ENCODE results near the gene EIF4G3. TPM values are rescaled to one million over a fixed set of nuclear protein-coding genes. Genes with fewer than 3 reads are reported as not detected.

EIF4G3 gene
- total RNA-seq, 1 experiment from 2014 or later: 72.0 TPM

DNA sequence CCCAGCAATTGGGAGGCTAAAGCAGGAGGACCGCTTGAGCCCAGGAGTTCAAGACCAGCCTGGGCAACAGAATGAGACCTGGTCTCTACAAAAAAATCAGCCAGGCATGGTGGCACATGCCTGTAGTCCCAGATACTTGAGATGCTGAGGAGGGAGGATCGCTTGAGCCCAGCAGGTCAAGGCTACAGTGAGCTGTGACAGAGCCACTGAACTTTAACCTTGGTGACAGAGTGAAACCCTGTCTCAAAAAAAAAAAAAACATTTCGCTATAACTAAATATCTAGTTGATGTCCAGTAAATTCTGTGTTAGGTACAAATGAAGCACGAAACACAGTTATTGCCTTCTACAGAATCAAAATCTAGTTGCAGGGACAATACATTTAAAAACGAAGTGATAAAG lies 293.9 kb downstream of the EIF4G3 start:
- Mint-ChIP-seq H3K27ac (peak overlapping the region in 2 of 3 experiments; percentile 52 to 55; a peak in 4 of 7 replicates), H3K4me3 (no peak overlapping the region), H3K36me3 (ENCODE audit: insufficient read depth in 1 of 3, low read depth in 3 of 3) (peaks cover 2 to 27% (median 25%) of the 10 kb centered on the region in 3 experiments; a peak in 5 of 7 replicates), H3K9me3 (no peaks in the 10 kb centered on the region), H3K27me3 (ENCODE audit: low read depth) (no peaks in the 10 kb centered on the region), H3K4me1 (peaks cover 5 to 10% of the 10 kb centered on the region in 2 experiments; a peak in 2 of 4 replicates)
- no peak overlapping the region for H3K4ac ChIP-seq (ENCODE audit: low read depth, low read length)
- WGBS (ENCODE audit: extremely low coverage, insufficient read length, low lambda C conversion rate): no CpG with 5 or more reads among the region's 5 CpGs
- no peak overlapping the region for H4K8ac ChIP-seq (replicated peaks; ENCODE audit: insufficient read length, low read depth, low read length)
- no peak overlapping the region for H2BK20ac ChIP-seq (ENCODE audit: low read depth, low read length, poor library complexity, severe bottlenecking)
- H3K23ac ChIP-seq (ENCODE audit: insufficient read length, low read depth, low read length): no peak overlapping the region
- H4K91ac ChIP-seq (ENCODE audit: insufficient read length, low read depth, low read length): no peak overlapping the region
- no peak overlapping the region for H3K18ac ChIP-seq (ENCODE audit: insufficient read length, low read depth, low read length)
- TF ChIP-seq, protein P1, sequence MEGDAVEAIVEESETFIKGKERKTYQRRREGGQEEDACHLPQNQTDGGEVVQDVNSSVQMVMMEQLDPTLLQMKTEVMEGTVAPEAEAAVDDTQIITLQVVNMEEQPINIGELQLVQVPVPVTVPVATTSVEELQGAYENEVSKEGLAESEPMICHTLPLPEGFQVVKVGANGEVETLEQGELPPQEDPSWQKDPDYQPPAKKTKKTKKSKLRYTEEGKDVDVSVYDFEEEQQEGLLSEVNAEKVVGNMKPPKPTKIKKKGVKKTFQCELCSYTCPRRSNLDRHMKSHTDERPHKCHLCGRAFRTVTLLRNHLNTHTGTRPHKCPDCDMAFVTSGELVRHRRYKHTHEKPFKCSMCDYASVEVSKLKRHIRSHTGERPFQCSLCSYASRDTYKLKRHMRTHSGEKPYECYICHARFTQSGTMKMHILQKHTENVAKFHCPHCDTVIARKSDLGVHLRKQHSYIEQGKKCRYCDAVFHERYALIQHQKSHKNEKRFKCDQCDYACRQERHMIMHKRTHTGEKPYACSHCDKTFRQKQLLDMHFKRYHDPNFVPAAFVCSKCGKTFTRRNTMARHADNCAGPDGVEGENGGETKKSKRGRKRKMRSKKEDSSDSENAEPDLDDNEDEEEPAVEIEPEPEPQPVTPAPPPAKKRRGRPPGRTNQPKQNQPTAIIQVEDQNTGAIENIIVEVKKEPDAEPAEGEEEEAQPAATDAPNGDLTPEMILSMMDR (conservative IDR thresholded peaks at IDR 0.05): no peak
- no peaks in the 10 kb centered on the region for H3K9me3 ChIP-seq (ENCODE audit: control insufficient read depth, low read depth, low read length)
- H3K56ac ChIP-seq (ENCODE audit: insufficient read length, low read depth, low read length): no peak overlapping the region
- H4K20me1 ChIP-seq (ENCODE audit: control insufficient read depth, insufficient read depth, insufficient read length): no peaks in the 10 kb centered on the region
- H3K79me2 ChIP-seq (ENCODE audit: insufficient read depth, low read length): no peaks in the 10 kb centered on the region; the same call in 1 of the 2 replicates
- no peak overlapping the region for H3K27ac ChIP-seq (ENCODE audit: insufficient read length, low read depth, low read length)
- no peak overlapping the region for H2AK5ac ChIP-seq (ENCODE audit: insufficient read length, low read length)
- H2BK15ac ChIP-seq (ENCODE audit: low read depth, low read length): no peak overlapping the region
- H3K9ac ChIP-seq (ENCODE audit: extremely low read depth, insufficient read length, low read length): no peak overlapping the region
- H3K14ac ChIP-seq (ENCODE audit: insufficient read depth, low read length): no peak overlapping the region
- no peak overlapping the region for H4K5ac ChIP-seq (ENCODE audit: insufficient read length, low read depth, low read length)
- H3K4me1 ChIP-seq (ENCODE audit: insufficient read depth, low read length): no peaks in the 10 kb centered on the region
- H2AFZ ChIP-seq (ENCODE audit: low read length): no peak overlapping the region
- H3K4me2 ChIP-seq (ENCODE audit: insufficient read depth, insufficient read length, low read length): no peak overlapping the region
- H2BK120ac ChIP-seq (ENCODE audit: low read depth, low read length, poor library complexity, severe bottlenecking): no peak overlapping the region
- no peaks in the 10 kb centered on the region for H3K27me3 ChIP-seq (ENCODE audit: insufficient read depth, low read length)
- no peak overlapping the region for H2BK12ac ChIP-seq (ENCODE audit: insufficient read length, low read depth, low read length)
- no peak overlapping the region for H2BK5ac ChIP-seq (ENCODE audit: insufficient read length, low read length)
- no peaks in the 10 kb centered on the region for H3K79me1 ChIP-seq (ENCODE audit: insufficient read depth, low read depth, low read length, poor library complexity, severe bottlenecking)
- H3K23me2 ChIP-seq (ENCODE audit: insufficient read length, low read depth, low read length, poor library complexity, severe bottlenecking): no peaks in the 10 kb centered on the region
- no peak for DNase-seq
- H3T11ph ChIP-seq (ENCODE audit: low read length): no peak overlapping the region
